ENCODE results near the gene SLC27A5.
A peak's percentile ranks its signal among the peaks of the same experiment; 100 is the strongest.

The SLC27A5 gene

GRCh38 chr19:58519087-58519354 is 7.2 kb upstream of the SLC27A5 start:
- peak overlapping the region; percentile 93 for H3K4me3 ChIP-seq (ENCODE audit: low read depth, low read length)
- peak; percentile 82 for DNase-seq (ENCODE audit: low read depth)
- TF ChIP-seq, protein P1, sequence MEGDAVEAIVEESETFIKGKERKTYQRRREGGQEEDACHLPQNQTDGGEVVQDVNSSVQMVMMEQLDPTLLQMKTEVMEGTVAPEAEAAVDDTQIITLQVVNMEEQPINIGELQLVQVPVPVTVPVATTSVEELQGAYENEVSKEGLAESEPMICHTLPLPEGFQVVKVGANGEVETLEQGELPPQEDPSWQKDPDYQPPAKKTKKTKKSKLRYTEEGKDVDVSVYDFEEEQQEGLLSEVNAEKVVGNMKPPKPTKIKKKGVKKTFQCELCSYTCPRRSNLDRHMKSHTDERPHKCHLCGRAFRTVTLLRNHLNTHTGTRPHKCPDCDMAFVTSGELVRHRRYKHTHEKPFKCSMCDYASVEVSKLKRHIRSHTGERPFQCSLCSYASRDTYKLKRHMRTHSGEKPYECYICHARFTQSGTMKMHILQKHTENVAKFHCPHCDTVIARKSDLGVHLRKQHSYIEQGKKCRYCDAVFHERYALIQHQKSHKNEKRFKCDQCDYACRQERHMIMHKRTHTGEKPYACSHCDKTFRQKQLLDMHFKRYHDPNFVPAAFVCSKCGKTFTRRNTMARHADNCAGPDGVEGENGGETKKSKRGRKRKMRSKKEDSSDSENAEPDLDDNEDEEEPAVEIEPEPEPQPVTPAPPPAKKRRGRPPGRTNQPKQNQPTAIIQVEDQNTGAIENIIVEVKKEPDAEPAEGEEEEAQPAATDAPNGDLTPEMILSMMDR (conservative IDR thresholded peaks at IDR 0.05; ENCODE audit: low read depth, low read length): peak; percentile 87

- no peak for DNase-seq (ENCODE audit: low read depth)
- H3K4me3 ChIP-seq (ENCODE audit: low read depth, low read length): peak overlapping the region; percentile 93
- TF ChIP-seq, protein P1 (conservative IDR thresholded peaks at IDR 0.05; ENCODE audit: low read depth, low read length): no peak
Measured at GRCh38 chr19:58518256-58519086, 6.7 kb upstream of the SLC27A5 start.

DNA sequence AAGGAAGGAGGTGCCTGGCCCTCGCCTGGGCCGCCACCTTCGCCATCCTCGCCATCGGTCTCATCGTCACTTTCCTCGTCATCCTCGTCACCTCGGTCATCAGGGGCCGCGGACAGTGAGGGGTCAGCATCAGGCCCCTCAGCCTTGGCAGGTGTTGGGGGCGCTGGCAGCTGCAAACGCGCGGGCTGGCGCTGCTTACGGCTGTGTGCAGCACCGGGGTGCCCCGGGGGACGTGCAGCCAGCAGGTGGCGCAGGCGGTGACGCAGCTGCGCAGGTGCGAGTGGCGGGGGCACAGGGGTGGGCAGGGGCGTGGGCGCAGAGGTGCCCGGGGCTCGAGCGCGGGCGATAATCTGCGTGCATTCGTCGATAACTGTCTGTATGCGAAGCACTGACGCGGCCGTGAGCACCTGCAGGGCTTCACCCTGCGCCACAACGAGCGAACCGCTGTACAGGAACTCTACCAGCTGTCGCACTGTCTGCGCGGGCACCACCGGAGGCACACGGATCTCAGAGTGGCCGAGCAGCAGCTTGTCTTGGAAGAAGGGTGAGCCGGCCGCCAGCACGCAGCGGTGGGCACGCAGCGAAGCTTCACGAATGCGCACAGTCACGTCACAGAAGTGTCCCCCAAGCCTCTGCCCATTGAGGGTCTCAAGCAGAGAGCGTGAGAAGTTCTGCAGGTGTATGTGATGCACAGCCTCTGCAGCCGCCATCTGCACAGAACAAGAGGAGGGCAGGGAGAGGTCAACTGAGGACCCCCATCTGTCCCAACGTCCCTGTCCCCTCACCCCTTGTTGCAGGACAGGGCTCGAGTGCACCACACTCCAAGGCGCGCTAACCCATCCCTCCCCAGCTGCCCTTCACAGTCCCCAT is 5.4 kb upstream of the SLC27A5 start:
- DNase-seq (ENCODE audit: low read depth): no peak
- TF ChIP-seq, protein P1 (conservative IDR thresholded peaks at IDR 0.05; ENCODE audit: low read depth, low read length): no peak
- H3K4me3 ChIP-seq (ENCODE audit: low read depth, low read length): no peak overlapping the region

DNA sequence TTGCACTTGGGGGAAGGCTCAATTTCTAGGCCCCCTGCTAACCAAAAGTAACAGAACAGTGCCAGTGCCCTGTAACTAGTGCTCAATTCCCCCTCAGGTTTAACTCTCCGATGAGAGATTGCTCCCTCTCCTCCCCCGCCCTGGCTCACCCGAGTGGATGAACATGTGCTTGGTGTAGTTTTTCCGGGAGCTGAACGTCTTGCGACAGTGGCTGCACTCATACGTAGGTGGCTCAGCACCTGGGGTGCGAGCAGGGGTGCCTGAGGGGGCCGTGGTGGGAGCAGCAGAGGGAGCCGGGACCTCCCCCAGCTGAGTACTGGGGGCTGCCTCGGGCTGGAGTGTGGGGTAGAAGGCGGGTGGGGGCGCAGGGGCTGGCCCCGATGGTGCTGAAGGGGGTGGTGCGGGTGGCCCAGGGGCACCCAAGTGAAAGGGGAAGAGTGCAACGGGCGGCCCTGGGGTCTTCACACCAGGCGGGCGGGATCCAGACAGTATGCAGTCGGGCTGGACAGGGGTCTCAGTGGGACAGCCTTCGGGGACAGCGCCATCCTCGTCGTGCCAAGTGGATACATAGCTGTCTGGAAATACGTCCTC is 4.5 kb upstream of the SLC27A5 start:
- TF ChIP-seq, protein P1 (conservative IDR thresholded peaks at IDR 0.05; ENCODE audit: low read depth, low read length): no peak
- H3K4me3 ChIP-seq (ENCODE audit: low read depth, low read length): no peak overlapping the region
- no peak for DNase-seq (ENCODE audit: low read depth)

- H3K4me3 ChIP-seq (ENCODE audit: low read depth, low read length): no peak overlapping the region
- no peak for DNase-seq (ENCODE audit: low read depth)
- TF ChIP-seq, protein P1 (conservative IDR thresholded peaks at IDR 0.05; ENCODE audit: low read depth, low read length): no peak
Measured at GRCh38 chr19:58515259-58515658, 3.5 kb upstream of the SLC27A5 start.

- DNase-seq (ENCODE audit: low read depth): no peak
- H3K4me3 ChIP-seq (ENCODE audit: low read depth, low read length): peak overlapping the region; percentile 67
- TF ChIP-seq, protein P1 (conservative IDR thresholded peaks at IDR 0.05; ENCODE audit: low read depth, low read length): no peak
Measured at GRCh38 chr19:58514564-58515022, 2.8 kb upstream of the SLC27A5 start.

All from choroid plexus epithelial cell (primary cell).